CD4-positive, alpha-beta T cell treated with Interleukin-21 for 1 hour (primary cell): ENCODE measurements around the gene WRAP73.
A peak's percentile ranks its signal among the peaks of the same experiment; 100 is the strongest.

Experiments used
- DNase-seq: peaks from one replicate; pipeline ENCODE4 v3.0.0-alpha.2; 2020

Gene WRAP73

DNA sequence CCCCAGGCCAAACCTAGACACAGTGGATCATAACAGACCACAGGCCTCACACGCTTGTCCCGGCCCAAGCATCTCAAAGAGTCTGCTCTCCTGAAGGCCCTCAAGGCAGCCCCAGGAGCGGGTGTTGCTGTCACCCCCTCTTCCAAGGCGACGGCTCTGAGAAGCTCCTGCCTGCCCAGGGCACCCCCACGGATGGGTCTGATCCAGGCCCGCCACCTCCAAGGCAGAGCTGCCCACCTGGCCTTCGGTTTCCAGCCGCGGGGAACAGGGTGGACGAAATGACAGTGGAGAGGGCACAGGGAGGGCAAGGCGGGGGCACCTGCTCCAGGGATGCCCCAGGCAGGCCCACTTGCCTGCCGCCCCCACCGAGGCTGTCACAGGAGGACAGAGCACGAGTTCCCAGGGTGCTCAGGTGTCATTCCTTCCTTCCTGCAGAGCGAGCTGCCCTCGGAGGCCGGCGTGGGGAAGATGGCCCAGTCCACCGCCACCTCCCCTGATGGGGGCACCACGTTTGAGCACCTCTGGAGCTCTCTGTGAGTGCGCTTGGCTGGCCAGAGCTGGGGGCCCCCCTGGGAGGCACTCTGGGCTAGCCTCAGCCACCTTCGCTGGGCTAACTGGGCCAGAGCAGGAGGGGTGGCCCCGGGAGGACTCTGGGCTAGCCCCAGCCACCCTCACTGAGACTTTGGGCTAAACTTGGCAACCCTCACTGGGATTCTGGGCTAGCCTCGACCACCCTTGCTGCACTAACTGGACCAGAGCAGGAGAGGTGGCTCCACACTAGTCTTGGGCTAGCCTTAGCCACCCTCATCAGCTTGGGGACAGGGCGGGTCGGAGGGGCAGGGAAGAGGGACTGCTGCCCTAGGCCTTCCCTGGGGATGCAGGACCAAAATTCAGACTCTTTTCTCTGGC lies 32.2 kb upstream of the WRAP73 start:
- DNase-seq, result no peak

- DNase-seq, result no peak
Measured at GRCh38 chr1:3681231-3681897, 31.5 kb upstream of the WRAP73 start.

GRCh38 chr1:3680488-3681230 lies 30.8 kb upstream of the WRAP73 start:
- no peak for DNase-seq

- no peak for DNase-seq
Measured at GRCh38 chr1:3679799-3680453, 30.0 kb upstream of the WRAP73 start.

DNA sequence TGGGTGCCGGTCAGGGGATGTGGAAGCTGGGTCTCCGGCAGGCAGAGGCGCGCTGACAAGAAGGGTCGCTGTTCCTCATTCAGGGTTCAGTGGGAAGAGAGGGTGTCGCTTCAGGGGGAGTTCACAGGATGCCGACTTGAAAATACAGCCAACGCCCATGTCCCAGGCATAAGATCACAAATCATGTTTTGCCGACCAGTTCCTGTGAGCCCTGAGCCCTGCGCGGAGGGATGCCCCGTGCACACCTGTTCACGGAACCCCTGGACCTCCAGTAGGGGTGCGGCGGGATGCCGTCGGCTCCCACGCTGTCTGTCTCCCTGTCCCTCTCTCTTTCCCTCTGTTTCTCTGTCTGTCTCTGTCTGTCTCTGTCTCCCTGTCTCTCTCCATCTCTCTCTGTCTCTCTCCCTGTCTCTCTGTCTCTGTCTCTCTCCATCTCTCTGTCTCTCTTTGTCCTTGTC lies 29.2 kb upstream of the WRAP73 start:
- no peak for DNase-seq

DNA sequence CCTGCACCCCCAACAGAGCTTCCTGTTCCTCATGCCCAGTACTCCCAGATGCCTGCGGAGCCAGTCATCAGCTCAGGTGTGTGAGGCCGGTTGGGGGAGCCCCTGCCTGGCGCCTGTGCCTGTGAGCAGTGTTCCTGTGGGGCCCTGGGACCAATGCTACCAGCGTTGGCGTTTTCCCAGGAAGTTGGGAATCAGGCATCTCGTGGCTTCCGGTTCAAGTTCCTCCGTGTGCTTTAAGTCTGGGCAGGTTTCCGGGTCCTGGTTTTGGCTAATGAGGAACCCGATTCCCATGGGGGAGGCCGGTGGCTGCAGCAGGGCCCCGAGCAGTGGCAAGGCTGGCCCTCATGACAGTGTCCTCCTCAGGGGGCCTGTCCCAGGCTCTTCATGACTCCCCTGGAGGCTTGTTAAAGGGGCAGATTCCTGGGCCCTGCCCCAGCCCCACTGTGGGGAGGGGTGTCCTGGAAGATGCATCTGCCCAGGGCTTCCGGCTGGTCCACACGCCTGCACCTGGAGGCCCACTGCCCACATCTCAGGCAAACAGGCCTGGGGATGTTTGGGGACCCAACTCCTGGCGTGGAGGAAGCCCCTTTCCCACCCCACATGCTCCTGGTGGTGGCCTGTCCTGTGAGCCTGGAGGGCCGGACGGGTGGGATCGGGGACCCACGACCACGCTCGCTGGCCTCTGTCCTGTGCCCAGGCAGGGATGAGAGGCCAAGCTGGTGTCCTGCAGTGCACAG lies 28.6 kb upstream of the WRAP73 start:
- DNase-seq, result no peak

DNA sequence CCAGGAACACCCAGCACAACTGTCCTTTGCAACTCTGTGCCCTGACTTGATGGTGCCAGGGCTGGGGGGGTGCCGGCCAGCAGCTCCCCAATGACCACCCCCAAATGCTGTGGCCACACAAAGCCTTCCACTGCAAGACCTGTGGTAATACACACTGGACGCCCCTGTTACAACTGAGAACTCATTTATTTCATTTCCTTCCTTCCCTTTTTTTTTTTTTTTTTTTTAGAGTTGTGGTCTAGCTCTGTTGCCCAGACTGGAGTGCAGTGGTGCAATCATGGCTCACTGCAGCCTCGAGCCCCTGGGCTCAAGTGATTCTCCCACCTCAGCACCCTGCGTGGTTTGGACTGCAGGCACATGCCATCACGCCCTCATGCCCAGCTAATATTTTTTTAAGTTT lies 27.6 kb upstream of the WRAP73 start:
- no peak for DNase-seq

GRCh38 chr1:3676581-3677470 lies 26.9 kb upstream of the WRAP73 start:
- no peak for DNase-seq

- DNase-seq, result no peak
Measured at GRCh38 chr1:3675436-3675835, 25.5 kb upstream of the WRAP73 start.

DNA sequence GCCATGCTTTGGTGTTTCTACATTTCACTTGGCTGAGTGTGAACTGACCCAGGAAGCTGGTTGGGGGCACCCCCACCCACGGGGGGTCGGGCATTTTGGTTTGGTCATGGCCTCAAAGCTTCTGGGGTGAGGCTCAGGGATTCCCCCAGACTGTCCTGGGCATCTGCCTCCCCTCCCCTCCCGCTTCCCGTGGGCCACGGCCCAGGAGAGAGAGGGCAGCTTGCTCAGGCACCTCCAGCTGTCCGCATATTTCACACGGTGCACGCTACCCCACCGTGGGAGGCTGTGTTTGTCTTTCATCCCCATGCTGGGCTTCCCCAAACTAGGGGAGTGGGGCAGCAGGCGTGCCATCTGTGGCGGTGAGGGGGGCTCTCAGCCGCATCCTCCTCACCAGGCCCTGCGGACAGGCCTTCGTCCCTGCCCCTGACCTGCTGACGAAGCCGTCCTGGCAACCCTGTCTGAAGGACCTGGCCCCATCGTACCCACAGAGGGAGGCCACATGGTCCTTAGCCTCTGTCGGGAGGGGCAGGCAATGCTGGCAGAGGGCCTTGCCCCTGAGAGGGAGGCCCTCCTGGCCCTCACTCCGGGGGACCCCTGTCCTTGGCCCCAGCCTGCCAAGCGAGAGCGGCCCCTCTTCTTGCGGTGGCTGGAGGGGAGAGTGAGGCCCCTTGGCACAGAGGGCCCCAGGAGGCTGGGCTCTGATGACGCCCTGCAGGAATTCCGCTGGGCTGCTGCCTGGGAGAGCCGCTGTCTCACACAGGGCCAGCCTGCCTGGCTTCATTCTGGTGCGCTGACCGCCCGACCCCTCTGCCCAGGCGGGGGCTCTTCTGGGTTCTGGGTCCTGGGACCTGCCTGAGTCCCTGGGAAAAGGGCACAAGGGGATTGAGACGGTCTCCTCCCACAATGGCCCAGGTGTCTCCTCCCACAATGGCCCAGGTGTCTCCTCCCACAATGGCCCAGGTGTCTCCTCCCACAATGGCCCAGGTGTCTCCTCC lies 24.5 kb upstream of the WRAP73 start:
- no peak for DNase-seq

DNA sequence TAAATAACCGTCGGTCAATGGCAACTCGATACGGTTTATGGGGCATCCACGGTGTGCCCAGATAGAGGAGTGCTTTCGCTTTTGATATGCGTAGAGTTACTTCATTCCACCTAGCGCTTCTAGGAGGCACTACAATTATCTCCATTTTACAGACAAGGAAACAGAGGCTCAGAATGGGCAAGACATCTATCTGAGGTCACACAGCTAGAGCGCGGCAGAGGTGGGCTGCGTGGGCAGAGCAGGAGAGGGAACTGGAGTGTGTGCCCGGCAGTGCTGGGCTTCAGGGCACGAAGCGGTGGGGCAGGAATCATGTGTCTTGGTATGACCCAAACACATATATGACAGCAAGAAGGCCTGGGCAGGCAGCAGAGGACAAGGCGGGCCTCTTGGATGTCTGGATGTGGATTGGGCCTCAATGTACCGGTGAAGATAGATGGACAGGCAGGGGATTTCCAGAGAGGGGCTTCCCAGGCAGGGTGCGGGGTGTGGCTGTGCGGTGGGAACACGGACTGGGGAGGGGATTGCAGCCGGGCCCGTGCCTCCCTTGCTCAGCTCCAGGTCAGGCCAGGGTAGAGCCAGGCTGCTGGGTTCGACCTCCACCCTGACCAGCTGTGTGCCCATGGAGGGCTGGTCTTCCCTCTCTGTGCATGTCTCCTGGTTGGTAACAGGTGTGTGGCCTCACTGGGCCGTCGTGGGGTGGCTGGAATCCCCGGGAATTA lies 23.6 kb upstream of the WRAP73 start:
- peak; percentile 29 for DNase-seq

DNA sequence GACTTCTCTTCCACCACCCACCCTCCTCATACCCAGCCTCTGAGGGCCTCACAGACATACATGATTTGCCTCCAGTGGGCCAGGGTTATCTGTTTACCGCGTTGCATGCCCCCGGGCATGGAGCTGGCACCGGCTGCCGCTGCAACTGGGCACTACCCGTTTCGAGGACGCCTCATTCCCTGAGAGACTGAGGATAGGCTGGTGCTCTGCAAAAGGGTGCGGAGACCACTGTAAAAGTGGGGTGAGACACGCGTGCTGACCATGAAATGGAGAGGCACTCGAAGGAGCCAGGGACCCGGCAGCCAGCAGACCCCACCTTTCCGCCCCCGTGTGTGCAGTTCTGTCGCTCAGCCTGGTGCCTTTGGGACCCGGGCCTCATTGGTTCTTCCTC lies 23.1 kb upstream of the WRAP73 start:
- no peak for DNase-seq

GRCh38 chr1:3672231-3672970 lies 22.5 kb upstream of the WRAP73 start:
- DNase-seq, result no peak

- DNase-seq, result no peak
Measured at GRCh38 chr1:3671371-3672180, 21.7 kb upstream of the WRAP73 start.

- DNase-seq, result no peak
Measured at GRCh38 chr1:3670823-3671265, 20.9 kb upstream of the WRAP73 start.

DNA sequence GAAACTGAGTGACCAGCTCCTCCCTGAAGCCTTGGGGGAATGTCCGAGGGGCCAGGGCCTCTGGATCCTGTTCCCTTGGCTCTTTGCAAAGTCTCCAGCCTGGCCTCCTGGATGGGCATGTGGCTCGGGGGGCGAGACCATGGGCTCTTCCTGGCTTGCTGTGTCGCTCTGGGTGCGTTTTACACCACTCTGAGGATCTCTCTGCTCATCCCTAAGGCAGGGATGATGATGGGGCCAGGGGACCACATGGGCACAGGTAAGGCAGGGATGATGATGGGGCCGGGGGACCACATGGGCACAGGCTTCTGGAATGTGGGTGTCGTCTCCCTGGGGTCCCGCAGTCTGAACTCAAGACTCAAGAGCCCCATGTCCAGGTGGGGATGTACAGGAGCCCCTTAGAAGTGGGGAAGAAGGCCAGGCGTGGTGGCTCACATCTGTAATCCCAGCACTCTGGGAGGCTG lies 20.1 kb upstream of the WRAP73 start:
- DNase-seq, result no peak

DNA sequence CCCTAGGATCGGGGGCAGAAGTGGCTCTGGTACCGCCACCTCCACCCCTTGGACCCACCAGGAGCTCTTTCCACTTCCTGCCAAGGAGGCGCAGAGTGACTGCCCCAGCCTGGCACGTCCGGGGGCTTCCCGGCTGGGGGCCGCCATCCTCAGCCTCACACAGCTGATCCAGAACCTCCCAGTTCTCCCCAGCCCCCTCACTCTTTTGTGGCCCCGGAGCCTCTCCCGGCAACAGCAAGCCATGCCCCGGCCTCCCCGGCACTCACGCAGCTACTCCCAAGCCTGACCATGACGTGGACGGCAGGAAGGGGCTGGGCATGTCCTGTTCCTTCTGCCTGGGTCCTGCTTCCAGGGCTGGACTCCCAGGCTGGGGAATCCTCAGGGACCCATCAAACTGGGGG lies 19.5 kb upstream of the WRAP73 start:
- no peak for DNase-seq
